Natural killer cell treated with Interleukin-12 subunit alpha and Interleukin-12 subunit beta and Interleukin-15 and Interleukin-18, amount 100 ng/mL, for 72 hours (primary cell): ENCODE results near the gene ZNF341. TPM values are rescaled to one million over a fixed set of nuclear protein-coding genes. Genes with fewer than 3 reads are reported as not detected.

ENCODE experiments used
- ATAC-seq, 2 donors: fragments of 150-1000 bp; cut with Tn5 transposase in 1 of 2; sonication (Bioruptor Pico), chemical (Tn5 transposase) in 1 of 2; 2 replicates each; pipeline ENCODE4 v1.10.0; 2021
- DNase-seq: peaks from one replicate; pipeline ENCODE4 v3.0.0; 2022; ENCODE audit warnings: low spot score
- H3K27ac Mint-ChIP-seq, 2 donors: 1 replicate in 1 of 2; 2 replicates in 1 of 2; pipeline ENCODE4 v1.8.0; 2022; ENCODE audit warnings: mixed read lengths in 2 of 2, mild to moderate bottlenecking in 1 of 2, moderate library complexity in 1 of 2
- H3K27me3 Mint-ChIP-seq, 2 donors: 1 replicate in 1 of 2; 2 replicates in 1 of 2; pipeline ENCODE4 v1.8.0; 2022; ENCODE audit warnings: mixed read lengths in 2 of 2
- H3K36me3 Mint-ChIP-seq: one replicate; pipeline ENCODE4 v1.8.0; 2022; ENCODE audit warnings: mixed read lengths
- H3K4me1 Mint-ChIP-seq, 2 donors: 1 replicate in 1 of 2; 2 replicates in 1 of 2; pipeline ENCODE4 v1.8.0; 2022; ENCODE audit warnings: low read depth in 2 of 2, mixed read lengths in 2 of 2, mild to moderate bottlenecking in 1 of 2
- H3K4me3 Mint-ChIP-seq: one replicate; pipeline ENCODE4 v1.8.0; 2022; ENCODE audit warnings: mixed read lengths
- H3K9me3 Mint-ChIP-seq: 2 replicates; pipeline ENCODE4 v1.8.0; 2022; ENCODE audit warnings: mixed read lengths
- total RNA-seq, 2 donors: library from RNA; stranded (reverse); gene quantifications; one replicate each; pipeline ENCODE4 v1.2.3, GENCODE V29; 2022

Gene ZNF341
- total RNA-seq, 2 donors from 2014 or later: 4.6 to 8.9 TPM

DNA sequence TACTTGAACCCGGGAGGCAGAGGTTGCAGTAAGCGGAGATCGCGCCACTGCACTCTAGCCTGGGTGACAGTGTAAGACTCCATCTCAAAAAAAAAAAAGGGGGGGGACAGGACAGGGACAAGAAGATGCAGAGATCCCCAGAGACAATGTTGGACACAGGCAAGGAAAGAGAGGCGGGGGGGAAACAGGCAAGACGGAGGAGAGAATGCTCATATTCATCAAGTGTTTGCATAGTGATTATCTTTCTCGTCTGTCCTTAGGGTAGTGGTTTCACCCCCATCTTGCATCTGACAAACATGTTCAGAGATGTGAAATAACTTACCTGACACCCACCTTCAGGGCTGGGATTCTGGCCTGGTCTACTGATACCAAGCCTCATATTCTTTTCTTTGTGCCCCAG lies 108.4 kb downstream of the ZNF341 start:
- ATAC-seq: no peak
- Mint-ChIP-seq H3K9me3 (no peaks in the 10 kb centered on the region), H3K27ac (no peak overlapping the region), H3K27me3 (no peaks in the 10 kb centered on the region), H3K36me3 (no peaks in the 10 kb centered on the region), H3K4me1 (peaks cover 69 to 79% of the 10 kb centered on the region in 2 donors), H3K4me3 (no peak overlapping the region)
- no peak for DNase-seq

DNA sequence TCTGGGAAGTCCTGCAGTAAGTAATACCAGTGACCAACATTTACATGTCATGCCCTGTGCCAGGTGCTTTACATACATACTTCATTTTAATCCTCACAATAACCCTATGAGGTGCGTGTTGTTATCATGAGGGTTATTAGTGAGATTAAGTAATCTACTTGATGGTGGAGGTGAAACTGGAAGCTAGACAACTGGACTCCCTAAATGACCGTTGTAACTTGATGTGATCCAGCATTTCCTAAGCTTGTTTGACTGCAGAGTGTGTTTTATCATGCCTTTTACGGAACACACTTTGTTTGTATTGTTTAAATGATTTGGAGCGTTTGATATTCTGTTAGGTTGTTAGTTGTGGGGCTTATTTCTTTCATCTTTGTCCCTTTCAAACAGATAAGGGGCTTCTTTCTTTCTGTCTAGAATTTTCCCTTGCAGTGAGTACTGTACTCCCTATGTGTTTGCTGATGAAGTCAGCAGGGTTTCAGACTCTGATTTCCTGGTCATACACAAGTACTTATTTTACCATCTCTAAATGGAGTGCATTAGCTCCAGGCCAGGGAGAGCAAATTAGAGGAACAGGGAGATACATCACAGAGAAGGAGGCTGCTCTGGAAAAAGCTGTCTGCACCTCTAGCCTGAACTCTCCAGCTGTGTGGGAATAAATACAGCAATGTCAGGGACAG lies 109.1 kb downstream of the ZNF341 start:
- Mint-ChIP-seq H3K9me3 (no peaks in the 10 kb centered on the region), H3K4me1 (peaks cover 72 to 73% of the 10 kb centered on the region in 2 donors), H3K4me3 (no peak overlapping the region), H3K27me3 (no peaks in the 10 kb centered on the region), H3K36me3 (no peaks in the 10 kb centered on the region), H3K27ac (peak overlapping the region in 1 of 2 donors; percentile 1)
- ATAC-seq (no peak), DNase-seq (no peak)

DNA sequence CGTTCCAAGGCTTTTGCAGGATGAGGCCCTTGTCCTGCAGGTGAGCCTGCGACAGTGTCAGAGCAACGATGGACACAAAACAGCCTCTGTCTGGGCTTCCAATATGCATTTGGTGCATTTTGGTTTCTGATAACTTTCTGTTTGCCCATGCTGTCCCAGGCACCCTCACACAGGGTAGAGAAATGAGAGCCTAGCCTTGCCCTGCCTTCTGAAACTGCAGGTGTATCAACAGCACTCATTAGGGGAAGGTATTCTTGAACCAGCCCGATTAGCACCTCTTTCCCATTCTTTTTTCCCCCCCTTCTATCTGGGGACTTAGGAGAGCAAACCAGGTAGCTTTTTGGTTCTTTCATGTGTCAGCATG lies 109.6 kb downstream of the ZNF341 start:
- Mint-ChIP-seq H3K4me1 (peaks cover 72 to 73% of the 10 kb centered on the region in 2 donors), H3K27me3 (no peaks in the 10 kb centered on the region), H3K36me3 (no peaks in the 10 kb centered on the region), H3K9me3 (no peaks in the 10 kb centered on the region), H3K4me3 (no peak overlapping the region), H3K27ac (peak overlapping the region in 1 of 2 donors; percentile 1)
- no peak for DNase-seq
- ATAC-seq: no peak

Other genes starting within 250 kb of the ZNF341 start
- 10 to 100 TPM; 11.6 to 12.2 TPM for gene CBFA2T2, start 241.9 kb upstream of the ZNF341 start, total RNA-seq
- gene C20orf144, start 69.7 kb upstream of the ZNF341 start, total RNA-seq: under 1 TPM; 0.12 to 0.81 TPM
- gene ACTL10, start 65.1 kb upstream of the ZNF341 start, total RNA-seq: 1 to 10 TPM; 1.7 to 4.3 TPM
- gene NECAB3, start 57.6 kb upstream of the ZNF341 start, total RNA-seq: 10 to 100 TPM; 16.9 to 29.5 TPM
- gene E2F1, start 45.6 kb upstream of the ZNF341 start, total RNA-seq: 100 to 1,000 TPM in 1 of 2 donors, 10 to 100 TPM in 1; 45.4 to 123 TPM
- gene PXMP4, start 11.7 kb upstream of the ZNF341 start, total RNA-seq: 1 to 10 TPM; 6.9 to 9.3 TPM
- gene CHMP4B, start 79.4 kb downstream of the ZNF341 start, total RNA-seq: 10 to 100 TPM; 62.3 to 84.5 TPM